WI38 (cell line): Measurements from ENCODE around the gene MAEL.
"Not testable (repeated sequence)": the region's sequence is repeated elsewhere in the genome, so short reads cannot be mapped to it uniquely, and the experiment has no call there.

Experiments
- H3K4me3 ChIP-seq: 2 replicates; pipeline ENCODE4 v1.5.1; 2011; ENCODE audit warnings: low read depth, mild to moderate bottlenecking, control low read depth, low read length
- CTCF ChIP-seq: IDR thresholded peaks from 2 replicates; pipeline ENCODE4 v1.5.1; 2012; ENCODE audit warnings: low read depth, mild to moderate bottlenecking, control low read depth, low read length

Gene MAEL

GRCh38 chr1:167022384-167022783 lies 33.3 kb downstream of the MAEL start:
- H3K4me3 ChIP-seq = no peak overlapping the region
- no peak for TF ChIP-seq CTCF

- H3K4me3 ChIP-seq = not testable (repeated sequence)
Measured at GRCh38 chr1:167029553-167029952, 40.5 kb downstream of the MAEL start.

DNA sequence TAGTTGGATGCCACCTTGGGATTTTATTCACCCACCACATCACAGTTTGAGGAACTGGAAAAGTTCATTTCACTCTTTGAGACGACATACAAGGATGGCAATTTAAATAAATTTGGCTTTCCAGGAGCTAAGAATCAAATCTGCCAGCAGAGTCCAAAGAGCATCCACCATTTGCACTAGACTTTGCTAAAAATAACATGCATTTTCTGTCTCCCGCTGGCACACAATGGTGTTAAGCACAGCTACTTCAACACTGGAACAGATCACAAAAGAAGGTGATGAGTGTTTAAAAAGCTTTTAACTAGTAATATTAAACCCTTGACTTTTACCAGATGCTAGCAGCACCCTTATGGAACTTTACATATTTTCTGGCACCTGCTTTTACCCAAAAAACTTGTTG lies 44.6 kb downstream of the MAEL start:
- H3K4me3 ChIP-seq = no peak overlapping the region
- no peak for TF ChIP-seq CTCF

DNA sequence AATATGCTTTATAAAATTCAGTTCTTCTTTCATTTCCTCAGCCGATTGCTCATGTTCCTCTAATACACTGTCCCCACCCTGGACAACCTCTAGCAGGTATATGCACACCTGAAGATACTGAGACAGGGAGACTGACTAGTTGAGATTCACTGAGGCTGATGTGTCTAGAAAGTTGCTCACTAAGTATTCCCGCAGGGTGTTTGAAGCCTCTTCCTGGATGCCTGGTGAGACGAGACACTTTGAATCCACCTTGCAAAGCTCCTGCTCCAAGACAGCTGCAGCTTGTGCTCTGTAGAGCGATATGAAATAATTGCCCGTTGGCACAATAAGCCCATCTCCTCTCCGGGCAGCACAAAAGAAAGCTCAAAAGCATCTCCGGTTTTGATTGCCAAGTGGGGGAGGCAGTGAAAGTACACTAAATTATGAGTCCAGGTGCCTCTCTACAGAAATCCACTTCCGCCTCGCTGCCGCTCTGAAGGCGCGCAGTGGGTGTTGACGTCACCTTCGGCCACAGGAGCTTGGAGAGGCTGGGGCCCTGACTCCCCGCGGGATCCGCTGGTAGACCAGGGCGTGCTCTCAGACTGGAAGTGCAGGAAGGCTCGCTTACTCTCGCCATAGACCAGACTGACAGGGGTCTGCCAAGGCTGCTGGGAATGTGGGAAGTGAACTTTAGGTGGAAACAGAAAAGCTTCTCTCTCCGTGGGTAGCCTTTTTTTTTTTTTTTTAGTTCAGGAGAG lies 54.8 kb downstream of the MAEL start:
- TF ChIP-seq CTCF = no peak
- no peak overlapping the region for H3K4me3 ChIP-seq

DNA sequence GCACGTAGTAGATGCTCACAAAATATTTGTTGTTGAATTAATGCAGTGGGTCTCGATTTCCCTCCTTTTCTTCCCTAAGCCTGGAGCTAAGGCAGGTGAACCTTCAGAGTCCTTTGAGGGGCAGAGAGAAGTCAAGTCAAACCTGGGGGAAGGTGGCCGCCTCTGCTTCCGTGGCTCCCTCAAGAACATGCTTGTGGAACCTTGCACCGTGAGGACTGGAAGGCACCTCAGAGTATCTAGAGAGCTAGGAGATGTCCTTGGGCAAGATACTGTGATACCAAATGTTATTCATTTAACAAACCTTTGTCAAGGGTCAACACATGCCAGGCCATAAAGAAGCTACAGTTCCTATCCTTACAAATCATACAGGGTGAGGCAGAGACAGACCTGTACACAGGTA lies 62.8 kb downstream of the MAEL start:
- TF ChIP-seq CTCF = no peak
- no peak overlapping the region for H3K4me3 ChIP-seq

DNA sequence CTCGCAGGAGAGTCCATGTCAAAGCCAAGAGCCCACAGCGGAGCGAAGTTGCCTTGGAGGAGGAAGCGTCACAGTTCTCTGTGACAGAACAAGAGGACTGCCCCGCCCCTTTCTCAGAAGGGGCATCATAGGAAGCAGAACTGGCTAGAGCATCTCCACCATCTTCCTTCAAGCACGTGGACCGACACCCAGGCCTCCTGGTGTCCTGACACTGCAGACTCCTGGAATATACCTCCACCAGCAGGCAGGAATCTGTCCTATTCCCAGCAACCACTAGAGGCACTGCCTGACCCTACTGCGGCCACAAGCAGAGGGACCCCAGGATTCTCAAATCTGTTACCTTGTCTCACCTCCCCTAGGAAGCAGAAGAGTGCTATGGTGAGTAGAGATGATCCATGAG lies 63.3 kb downstream of the MAEL start:
- H3K4me3 ChIP-seq = no peak overlapping the region
- peak; percentile 51; the same call in 1 of the 2 replicates for TF ChIP-seq CTCF

- H3K4me3 ChIP-seq = no peak overlapping the region
- TF ChIP-seq CTCF = no peak
Measured at GRCh38 chr1:167054531-167054930, 65.5 kb downstream of the MAEL start.
